ENCODE results near the gene SACS. TPM values are rescaled to one million over a fixed set of nuclear protein-coding genes. Genes with fewer than 3 reads are reported as not detected.

The SACS gene
- total RNA-seq, 1 experiment from 2014 or later = 19.8 TPM

GRCh38 chr13:23292586-23292985, 140.9 kb downstream of the SACS start:
- ChIA-PET POLR2A (no interaction called here), CTCF (no interaction called here)
- intact Hi-C loops (cut with micrococcal nuclease; ENCODE audit: unreplicated experiment) = no loop called here
- no peaks in the 10 kb centered on the region for H3K27me3 ChIP-seq (ENCODE audit: control insufficient read depth, insufficient read depth, low read length)
- no peak overlapping the region for H3K27ac ChIP-seq (ENCODE audit: low read length)
- BruUV-seq (replicated peaks) = no TSS peak
- in situ Hi-C loops (cut with HindIII; ENCODE audit: low pct_unique_long_range_greater_than_20kb, low sequenced_read_pairs) = no loop called here
- no peaks in the 10 kb centered on the region for H3K36me3 ChIP-seq (ENCODE audit: control insufficient read depth, insufficient read depth, low read length)
- no peak for ATAC-seq
- DNase-seq (ENCODE audit: low read depth, low spot score) = no peak
- H3K4me1 ChIP-seq (ENCODE audit: control insufficient read depth, insufficient read depth, low read length) = no peaks in the 10 kb centered on the region
- no peak overlapping the region for H3K4me3 ChIP-seq (ENCODE audit: low read depth in 2 of 2, low read length in 2 of 2)
- no peaks in the 10 kb centered on the region for H3K9me3 ChIP-seq (ENCODE audit: control insufficient read depth, insufficient read depth, low read depth, low read length)
- no peak for TF ChIP-seq CTCF (IDR thresholded peaks at IDR 0.05)
- no peak for TF ChIP-seq POLR2AphosphoS5 (IDR thresholded peaks at IDR 0.05; ENCODE audit: low read depth, low read length)
- TF ChIP-seq REST (IDR thresholded peaks at IDR 0.05; ENCODE audit: insufficient read depth in 1 of 2, low read depth in 2 of 2, low read length in 1 of 2) = no peak
- no peak for TF ChIP-seq TCF7L2 (IDR thresholded peaks at IDR 0.05; ENCODE audit: low read depth, low read length)
- no peak for TF ChIP-seq SIN3A (IDR thresholded peaks at IDR 0.05; ENCODE audit: borderline replicate concordance, insufficient read depth, low read depth, low read length)

GRCh38 chr13:23289917-23290357, 143.6 kb downstream of the SACS start:
- intact Hi-C loops (cut with micrococcal nuclease; ENCODE audit: unreplicated experiment) (no loop called here), in situ Hi-C loops (cut with HindIII; ENCODE audit: low pct_unique_long_range_greater_than_20kb, low sequenced_read_pairs) (no loop called here)
- ChIA-PET CTCF (no interaction called here), POLR2A (no interaction called here)
- Histone ChIP-seq H3K4me1 (ENCODE audit: control insufficient read depth, insufficient read depth, low read length) (no peaks in the 10 kb centered on the region), H3K36me3 (ENCODE audit: control insufficient read depth, insufficient read depth, low read length) (no peaks in the 10 kb centered on the region), H3K9me3 (ENCODE audit: control insufficient read depth, insufficient read depth, low read depth, low read length) (no peaks in the 10 kb centered on the region), H3K27ac (ENCODE audit: low read length) (no peak overlapping the region), H3K27me3 (ENCODE audit: control insufficient read depth, insufficient read depth, low read length) (no peaks in the 10 kb centered on the region), H3K4me3 (ENCODE audit: low read depth in 2 of 2, low read length in 2 of 2) (no peak overlapping the region)
- ATAC-seq (no peak), DNase-seq (ENCODE audit: low read depth, low spot score) (no peak)
- BruUV-seq (replicated peaks) = no TSS peak
- no peak for TF ChIP-seq CTCF (IDR thresholded peaks at IDR 0.05)
- no peak for TF ChIP-seq POLR2AphosphoS5 (IDR thresholded peaks at IDR 0.05; ENCODE audit: low read depth, low read length)
- no peak for TF ChIP-seq TCF7L2 (IDR thresholded peaks at IDR 0.05; ENCODE audit: low read depth, low read length)
- no peak for TF ChIP-seq REST (IDR thresholded peaks at IDR 0.05; ENCODE audit: insufficient read depth in 1 of 2, low read depth in 2 of 2, low read length in 1 of 2)
- no peak for TF ChIP-seq SIN3A (IDR thresholded peaks at IDR 0.05; ENCODE audit: borderline replicate concordance, insufficient read depth, low read depth, low read length)

Data from Panc1 (cell line).